GM12873 (cell line): ENCODE results near the gene GALNT18.

Source experiments
- TF ChIP-seq, protein P1 (sequence below): IDR thresholded peaks from 2 replicates; pipeline ENCODE4 v1.5.1; 2012; ENCODE audit warnings: low read depth, mild to moderate bottlenecking, moderate library complexity, low read length, control low read depth; ENCODE audit not compliant: insufficient read depth; ENCODE audit errors: missing control alignments

Gene GALNT18

DNA sequence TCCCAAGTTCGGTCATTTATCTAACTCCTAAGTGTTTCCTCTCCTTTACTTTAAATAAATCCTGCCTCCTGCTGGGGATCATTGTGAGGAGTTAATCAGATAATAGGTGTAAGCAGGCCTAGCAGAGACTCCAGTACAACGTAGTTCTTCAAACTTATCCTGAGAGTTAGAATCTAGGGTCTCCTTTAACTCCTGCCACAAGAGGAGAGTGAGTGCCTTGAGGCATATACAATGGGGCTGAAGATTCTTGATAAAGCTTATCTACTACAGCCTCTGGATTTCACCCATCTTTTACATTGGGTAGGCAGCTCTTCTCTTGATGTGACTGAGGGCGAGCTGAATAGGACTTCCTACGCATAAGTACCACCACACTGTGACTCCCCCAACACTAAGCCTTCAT is 3.1 kb upstream of the GALNT18 start:
- TF ChIP-seq, protein P1, sequence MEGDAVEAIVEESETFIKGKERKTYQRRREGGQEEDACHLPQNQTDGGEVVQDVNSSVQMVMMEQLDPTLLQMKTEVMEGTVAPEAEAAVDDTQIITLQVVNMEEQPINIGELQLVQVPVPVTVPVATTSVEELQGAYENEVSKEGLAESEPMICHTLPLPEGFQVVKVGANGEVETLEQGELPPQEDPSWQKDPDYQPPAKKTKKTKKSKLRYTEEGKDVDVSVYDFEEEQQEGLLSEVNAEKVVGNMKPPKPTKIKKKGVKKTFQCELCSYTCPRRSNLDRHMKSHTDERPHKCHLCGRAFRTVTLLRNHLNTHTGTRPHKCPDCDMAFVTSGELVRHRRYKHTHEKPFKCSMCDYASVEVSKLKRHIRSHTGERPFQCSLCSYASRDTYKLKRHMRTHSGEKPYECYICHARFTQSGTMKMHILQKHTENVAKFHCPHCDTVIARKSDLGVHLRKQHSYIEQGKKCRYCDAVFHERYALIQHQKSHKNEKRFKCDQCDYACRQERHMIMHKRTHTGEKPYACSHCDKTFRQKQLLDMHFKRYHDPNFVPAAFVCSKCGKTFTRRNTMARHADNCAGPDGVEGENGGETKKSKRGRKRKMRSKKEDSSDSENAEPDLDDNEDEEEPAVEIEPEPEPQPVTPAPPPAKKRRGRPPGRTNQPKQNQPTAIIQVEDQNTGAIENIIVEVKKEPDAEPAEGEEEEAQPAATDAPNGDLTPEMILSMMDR: no peak

DNA sequence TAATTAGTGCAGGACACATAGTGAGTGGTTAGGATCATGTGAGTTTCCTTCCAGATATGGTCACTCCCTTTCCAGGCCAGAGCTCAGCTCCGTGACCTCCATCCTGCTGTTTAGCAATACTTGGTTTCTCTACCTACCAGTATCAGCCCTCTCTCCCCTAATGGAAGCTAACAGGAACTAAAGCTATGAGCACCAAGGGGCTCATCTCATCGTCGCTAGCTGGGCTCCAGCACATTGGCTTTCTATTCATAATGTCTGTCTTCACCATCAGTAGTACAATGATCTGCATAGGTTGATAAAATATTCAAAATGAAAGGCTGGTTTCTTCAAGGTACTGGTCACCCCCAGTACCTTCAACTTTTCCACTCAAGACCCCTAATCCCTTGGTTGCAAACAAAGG is 2.4 kb upstream of the GALNT18 start:
- TF ChIP-seq, protein P1: no peak

DNA sequence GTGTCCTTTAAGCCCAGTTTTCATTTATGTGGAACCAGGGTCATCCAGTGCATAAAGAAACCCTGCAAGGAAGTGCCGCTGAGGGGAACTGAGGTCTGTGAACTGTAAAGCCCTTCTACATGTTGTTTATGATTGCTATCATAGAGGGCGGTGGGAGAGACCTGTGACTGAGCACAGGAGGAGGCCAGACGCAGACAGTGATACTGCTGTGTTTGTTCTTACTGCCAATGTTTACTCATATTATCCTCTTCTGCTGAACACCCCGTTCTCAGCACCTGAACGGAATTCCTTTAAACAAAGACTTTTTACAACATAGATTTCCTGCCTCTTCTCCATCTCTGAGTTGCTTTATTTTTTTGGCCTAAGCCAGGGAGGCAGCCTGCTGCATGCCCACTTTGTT is 967 bp upstream of the GALNT18 start:
- TF ChIP-seq, protein P1: no peak

DNA sequence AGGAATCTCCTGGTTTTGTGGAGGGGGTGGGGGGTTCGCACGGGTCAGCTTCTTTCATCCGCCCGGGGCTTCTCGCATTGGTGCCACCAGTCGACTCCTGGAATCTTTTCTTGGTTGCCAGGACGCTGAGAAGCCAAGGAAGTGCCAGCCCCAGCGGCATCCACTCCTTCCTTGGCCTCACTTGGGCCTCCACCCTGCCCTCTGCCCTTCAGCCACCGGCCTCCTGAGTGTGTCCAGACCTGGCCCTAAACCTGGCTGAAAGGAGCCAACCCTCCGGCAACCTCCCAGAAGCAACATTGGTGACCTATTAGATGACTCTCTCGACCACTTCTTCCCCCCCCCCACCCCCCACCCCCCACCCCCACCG is 518 bp upstream of the GALNT18 start:
- TF ChIP-seq, protein P1: no peak

DNA sequence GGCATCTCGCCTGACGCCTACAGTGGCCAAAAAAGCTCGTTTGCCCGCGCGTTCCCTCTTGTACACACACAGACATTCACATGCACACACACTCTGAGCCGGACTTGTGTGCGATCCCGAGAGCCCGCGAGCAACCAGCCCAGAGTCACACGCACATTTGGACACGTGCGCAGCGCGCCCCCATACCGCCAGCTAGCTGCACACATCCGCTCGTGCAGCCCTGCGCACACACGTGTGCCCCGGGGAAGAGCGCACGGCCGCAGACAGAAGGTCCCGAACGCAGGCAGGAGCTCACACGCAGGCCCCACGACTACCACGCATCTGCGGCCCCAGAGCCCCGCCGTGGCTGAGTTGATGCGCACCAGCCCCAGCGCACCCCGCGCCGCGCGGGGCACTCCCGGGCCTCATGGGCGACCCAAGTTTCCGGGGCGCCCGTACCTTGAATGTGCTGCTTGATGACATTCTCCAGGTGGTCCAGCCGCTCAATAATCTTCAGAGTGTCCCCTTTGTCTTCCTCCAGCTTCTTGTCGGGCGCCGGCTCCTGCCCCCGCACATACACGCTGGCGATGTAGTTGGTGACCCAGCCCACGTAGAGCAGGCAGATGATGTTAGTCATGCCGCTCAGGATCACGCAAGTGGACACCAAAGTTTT is 758 bp downstream of the GALNT18 start:
- TF ChIP-seq, protein P1: peak; percentile 33

DNA sequence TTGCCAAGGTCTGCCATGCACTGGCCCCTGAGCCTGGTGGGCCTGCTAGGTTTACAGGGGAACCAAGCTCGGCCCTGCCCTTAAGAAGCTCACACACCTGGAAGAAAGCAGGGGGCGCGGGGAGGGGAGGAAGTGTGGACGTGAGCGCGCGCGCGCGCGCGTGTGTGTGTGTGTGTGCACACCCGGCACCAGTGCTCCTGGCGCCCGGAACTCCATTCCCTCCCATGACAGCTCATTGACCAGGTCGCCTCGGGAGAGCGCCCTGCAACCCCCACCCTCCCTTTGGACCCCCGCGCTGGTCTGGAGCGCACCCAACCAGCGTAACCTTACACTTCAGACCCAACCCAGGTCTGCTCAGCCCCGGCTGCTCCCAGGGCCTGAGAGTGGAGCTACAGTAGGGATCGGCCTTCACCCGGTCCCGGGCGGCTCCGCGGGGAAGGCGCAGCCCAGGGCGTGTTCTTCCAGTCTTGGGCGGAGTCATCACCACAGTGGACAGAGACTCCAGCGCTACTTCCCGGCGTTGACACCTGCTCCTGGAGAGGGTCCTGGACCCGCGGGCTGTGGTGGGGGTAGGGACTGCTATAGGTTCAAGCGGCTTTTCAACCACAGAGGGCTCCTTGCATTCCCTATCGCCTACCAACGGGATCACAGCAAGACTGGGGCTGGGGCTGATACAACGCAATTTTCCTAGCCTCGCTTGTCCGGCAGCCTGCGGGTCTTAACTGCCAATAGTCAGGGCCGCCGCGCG is 1.5 kb downstream of the GALNT18 start:
- TF ChIP-seq, protein P1: no peak

DNA sequence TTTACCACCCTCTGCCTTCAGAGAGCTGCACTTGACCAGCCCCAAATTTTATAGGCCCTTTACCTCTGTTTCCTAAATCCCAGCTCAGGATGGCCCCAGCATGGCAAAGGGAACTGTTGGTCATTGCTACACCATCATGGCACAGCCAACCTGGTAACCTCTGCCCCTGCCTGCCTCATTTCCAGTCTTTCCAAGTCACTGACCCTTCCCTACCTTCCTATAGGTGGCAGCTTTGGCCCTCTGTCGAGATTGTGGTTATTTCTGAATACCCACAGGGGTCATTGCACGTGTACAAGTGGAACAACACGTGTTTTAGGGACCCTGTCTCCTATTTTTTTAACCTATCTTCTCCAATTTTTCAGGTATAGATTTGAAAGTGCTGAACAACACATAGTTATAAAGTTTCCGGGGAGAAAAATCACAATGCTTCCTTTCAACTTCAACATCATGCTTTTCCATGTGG is 2.8 kb downstream of the GALNT18 start:
- TF ChIP-seq, protein P1: peak; percentile 29
